COLO668 (cell line): ENCODE results near the gene TRPV2.

Source experiments
- DNase-seq: peaks from one replicate; lab custom pipeline; 2025; ENCODE audit not compliant: unreplicated experiment; lab: John Stamatoyannopoulos, UW

TRPV2 gene

GRCh38 chr17:16406742-16407674 lies 8.4 kb upstream of the TRPV2 start:
- DNase-seq = no peak

- DNase-seq = peak; percentile 65
Measured at GRCh38 chr17:16407911-16408588, 7.3 kb upstream of the TRPV2 start.

- no peak for DNase-seq
Measured at GRCh38 chr17:16417399-16417798, 2.0 kb downstream of the TRPV2 start.

- no peak for DNase-seq
Measured at GRCh38 chr17:16417896-16418684, 2.7 kb downstream of the TRPV2 start.

- no peak for DNase-seq
Measured at GRCh38 chr17:16418685-16419068, 3.3 kb downstream of the TRPV2 start.

GRCh38 chr17:16419074-16419928 lies 3.9 kb downstream of the TRPV2 start:
- no peak for DNase-seq

GRCh38 chr17:16419929-16420271 lies 4.5 kb downstream of the TRPV2 start:
- DNase-seq = no peak

- DNase-seq = no peak
Measured at GRCh38 chr17:16422416-16422815, 7.0 kb downstream of the TRPV2 start.

GRCh38 chr17:16423226-16423872 lies 8.0 kb downstream of the TRPV2 start:
- DNase-seq = no peak

- no peak for DNase-seq
Measured at GRCh38 chr17:16425202-16425601, 9.8 kb downstream of the TRPV2 start.

- DNase-seq = peak; percentile 58
Measured at GRCh38 chr17:16425698-16426659, 10.6 kb downstream of the TRPV2 start.

GRCh38 chr17:16427020-16427419 lies 11.6 kb downstream of the TRPV2 start:
- no peak for DNase-seq

GRCh38 chr17:16428098-16428882 lies 12.9 kb downstream of the TRPV2 start:
- peak; percentile 32 for DNase-seq

- no peak for DNase-seq
Measured at GRCh38 chr17:16429083-16429482, 13.7 kb downstream of the TRPV2 start.

- no peak for DNase-seq
Measured at GRCh38 chr17:16430650-16431049, 15.3 kb downstream of the TRPV2 start.

- no peak for DNase-seq
Measured at GRCh38 chr17:16432017-16432416, 16.6 kb downstream of the TRPV2 start.

GRCh38 chr17:16433514-16433913 lies 18.1 kb downstream of the TRPV2 start:
- DNase-seq = peak; percentile 17

- no peak for DNase-seq
Measured at GRCh38 chr17:16434662-16435061, 19.3 kb downstream of the TRPV2 start.
